GM23248 (cell line): Measurements from ENCODE around the gene CEACAM1.

Experiments
- EZH2 ChIP-seq: fragments of 200-600 bp; sonication (generic); IDR thresholded peaks from 2 replicates; pipeline ENCODE4 v1.6.1; 2018; ENCODE audit warnings: antibody characterized with exemption, mild to moderate bottlenecking; ENCODE audit not compliant: insufficient read depth, poor library complexity, severe bottlenecking
- EZH2phosphoT487 ChIP-seq: fragments of 200-600 bp; sonication (generic); IDR thresholded peaks from 2 replicates; pipeline ENCODE4 v1.6.1; 2018; ENCODE audit warnings: antibody characterized with exemption, moderate library complexity, mild to moderate bottlenecking, low read depth; ENCODE audit not compliant: insufficient read depth

GRCh38 chr19:42468273-42468796, 59.9 kb downstream of the CEACAM1 start:
- TF ChIP-seq EZH2 (no peak), EZH2phosphoT487 (no peak)
